ENCODE results near the gene DIS3L2.

DIS3L2 gene

DNA sequence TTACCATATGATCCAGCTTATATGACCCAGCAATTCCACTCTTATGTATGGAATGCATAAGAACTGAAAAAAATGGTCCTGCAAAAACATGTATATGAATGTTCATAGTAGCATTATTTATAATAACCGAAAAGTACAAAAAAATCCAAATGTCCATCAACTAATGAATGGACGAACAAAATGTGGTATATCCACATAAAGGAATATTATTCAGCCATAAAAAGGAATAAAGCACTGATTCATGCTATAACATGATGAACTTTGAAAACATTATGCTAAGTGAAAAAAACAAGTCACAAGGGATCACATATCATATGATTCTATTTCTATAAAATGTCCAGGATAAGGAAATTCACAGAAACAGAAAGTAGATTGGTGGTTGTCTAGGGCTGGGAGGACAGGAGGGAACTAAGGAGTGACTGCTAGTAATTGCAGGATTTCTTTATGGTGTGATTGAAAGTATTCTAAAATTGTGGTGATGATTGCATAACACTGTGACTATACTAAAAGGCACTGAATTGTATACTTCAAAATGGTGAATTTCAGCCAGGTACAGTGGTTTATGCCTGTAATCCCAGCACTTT lies 10.0 kb upstream of the DIS3L2 start:
- no peak for DNase-seq (ENCODE audit: extremely low read depth in 1 of 2, low read depth in 1 of 2)

DNA sequence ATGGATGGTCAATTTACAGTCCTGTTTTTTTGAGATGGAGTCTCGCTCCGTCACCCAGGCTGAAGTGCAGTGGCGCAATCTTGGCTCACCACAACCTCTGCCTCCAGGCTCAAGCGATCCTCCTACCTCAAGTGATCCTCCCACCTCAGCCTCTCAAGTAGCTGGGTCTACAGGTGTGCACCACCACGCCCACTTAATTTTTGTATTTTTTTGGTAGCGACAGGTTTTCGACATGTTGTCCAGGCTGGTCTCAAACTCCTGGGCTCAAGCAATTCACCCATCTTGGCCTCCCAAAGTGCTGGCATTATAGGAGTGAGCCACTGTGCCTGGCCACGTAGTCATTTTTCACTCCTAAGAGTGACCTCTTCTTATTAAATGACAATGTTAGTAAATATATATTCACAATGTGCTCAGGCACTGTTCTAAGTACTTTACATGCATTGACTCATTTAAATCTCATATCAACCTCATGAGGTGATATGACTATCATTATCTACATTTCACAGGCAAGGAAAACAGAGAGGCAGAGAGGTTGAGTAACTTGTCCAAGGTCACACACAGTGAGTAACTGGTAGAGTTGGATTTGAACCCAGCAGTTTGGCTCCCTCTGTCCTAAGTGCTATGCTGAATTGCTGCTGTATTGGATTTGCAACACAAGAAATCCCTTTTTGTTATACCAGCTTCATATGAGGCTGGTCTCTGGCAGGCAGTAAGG lies 5.6 kb upstream of the DIS3L2 start:
- no peak for DNase-seq (ENCODE audit: extremely low read depth in 1 of 2, low read depth in 1 of 2)

DNA sequence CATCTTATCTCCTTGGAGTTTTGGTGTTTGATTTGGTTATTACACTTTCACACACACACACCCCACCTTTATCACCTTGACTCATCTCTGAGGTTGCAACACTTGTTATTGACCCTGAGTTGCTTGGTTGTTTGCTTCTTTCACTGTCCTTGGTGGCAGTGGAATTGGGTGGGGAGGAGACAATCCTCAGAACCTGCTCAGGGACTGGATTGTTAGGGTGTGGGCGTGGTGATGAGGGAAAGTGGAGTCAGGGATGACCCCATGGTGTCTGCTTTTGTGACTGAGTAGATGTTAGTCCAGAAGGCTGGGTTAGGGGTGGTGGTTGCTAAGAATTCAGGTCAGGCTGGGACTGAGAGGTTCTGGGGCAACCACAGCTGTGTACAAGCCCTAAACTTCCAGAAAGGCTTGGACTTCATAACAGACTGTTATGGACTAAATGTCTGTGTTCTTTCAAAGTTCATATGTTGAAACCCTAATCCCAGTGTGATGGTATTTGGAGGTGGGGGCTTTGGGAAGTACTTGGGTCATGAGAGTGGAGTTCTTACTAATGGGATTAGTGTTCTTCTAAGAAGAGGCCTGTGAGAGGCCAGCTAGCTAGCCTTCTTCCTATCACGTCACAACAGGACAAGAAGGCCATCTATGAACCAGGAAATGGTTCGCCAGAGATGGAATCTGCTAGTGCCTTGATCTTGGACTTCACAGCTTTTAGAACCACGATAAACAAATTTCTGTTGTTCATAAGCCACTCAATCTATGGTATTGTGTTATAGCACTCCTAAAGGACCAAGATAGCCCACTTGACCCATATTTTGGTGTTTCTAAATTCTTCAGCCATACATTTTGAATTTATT lies 3.4 kb upstream of the DIS3L2 start:
- no peak for DNase-seq (ENCODE audit: extremely low read depth in 1 of 2, low read depth in 1 of 2)

DNA sequence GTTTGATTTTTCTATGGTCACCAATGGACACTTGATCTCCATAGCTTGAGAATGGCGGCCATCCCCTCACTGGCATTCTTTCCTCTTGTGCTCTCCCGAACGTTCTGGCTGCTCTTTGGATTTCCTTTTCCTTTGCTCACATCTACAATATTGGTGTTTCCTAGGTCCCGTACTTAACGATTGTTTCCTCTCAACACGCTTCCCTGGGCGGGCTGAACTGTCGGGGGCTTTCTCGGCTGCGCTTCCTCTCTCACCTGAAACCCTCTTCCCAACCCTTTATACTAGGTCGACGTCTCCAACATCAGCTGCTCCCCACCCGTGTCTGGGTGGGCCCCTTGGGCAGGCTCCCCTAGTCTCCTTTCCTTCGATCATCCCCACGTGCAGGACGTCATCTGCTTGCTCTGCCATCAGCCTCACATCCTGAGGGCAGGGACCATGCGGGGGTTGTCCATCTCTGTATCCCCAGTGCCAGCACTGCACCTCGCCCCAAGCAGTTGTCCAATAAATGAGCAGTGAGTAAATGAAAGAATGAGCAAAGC lies 634 bp upstream of the DIS3L2 start:
- no peak for DNase-seq (ENCODE audit: extremely low read depth in 1 of 2, low read depth in 1 of 2)

DNA sequence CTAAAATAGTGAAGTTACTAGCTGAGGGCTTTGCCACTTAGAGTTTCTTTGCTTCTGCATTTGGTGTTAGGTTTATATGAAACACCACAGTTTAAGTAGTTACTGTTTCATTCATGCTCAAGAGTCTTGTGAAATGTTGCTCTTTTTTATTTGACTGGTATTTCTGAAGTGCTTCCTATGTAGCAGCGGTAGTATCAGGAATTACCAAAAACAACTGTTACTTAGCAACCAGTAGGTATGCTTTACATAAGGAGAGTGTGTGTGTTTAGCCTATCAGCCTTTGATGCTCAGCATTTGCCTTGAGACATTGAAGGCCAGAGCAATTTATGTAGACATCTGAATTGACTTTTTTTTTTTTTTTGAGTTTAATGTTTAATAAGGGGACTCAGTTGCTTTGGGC lies 3.6 kb downstream of the DIS3L2 start:
- no peak for DNase-seq (ENCODE audit: extremely low read depth in 1 of 2, low read depth in 1 of 2)

DNA sequence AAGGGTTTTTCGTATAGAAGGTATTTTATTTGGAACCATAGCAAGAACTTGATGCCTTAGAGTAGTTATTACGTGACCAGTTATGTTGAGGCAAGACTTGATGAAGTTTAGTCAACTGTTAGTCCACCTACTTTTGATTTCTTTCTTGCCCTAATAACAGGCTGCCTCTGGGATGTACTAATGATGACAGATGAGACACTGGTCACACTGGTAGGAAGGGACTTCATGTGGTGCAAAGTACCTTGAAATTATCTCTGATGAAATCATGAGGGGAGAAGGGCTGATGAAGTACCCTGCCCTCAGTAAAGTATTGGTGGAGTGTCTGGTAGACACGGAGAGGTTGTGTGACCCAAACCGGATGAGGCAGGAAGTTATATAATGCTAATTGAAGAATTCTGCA lies 5.4 kb downstream of the DIS3L2 start:
- no peak for DNase-seq (ENCODE audit: extremely low read depth in 1 of 2, low read depth in 1 of 2)

DNA sequence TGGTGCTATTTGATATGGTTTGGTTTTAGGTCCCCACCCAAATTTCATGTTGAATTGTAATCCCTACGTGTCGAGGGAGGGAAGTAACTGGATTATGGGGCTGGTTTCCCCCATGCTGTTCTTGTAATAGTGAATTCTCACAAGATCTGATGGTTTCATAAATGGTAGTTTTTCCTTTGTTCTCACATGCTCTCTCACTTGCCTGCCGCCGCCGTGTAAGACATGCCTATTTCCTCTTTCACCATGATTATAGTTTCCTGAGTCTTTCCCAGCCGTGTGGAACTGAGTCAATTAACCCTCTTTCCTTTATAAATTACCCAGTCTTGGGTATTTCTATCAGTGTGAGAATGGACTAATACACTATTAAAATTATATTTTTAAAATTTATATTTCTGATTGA lies 7.3 kb downstream of the DIS3L2 start:
- DNase-seq (ENCODE audit: extremely low read depth in 1 of 2, low read depth in 1 of 2) = no peak

DNA sequence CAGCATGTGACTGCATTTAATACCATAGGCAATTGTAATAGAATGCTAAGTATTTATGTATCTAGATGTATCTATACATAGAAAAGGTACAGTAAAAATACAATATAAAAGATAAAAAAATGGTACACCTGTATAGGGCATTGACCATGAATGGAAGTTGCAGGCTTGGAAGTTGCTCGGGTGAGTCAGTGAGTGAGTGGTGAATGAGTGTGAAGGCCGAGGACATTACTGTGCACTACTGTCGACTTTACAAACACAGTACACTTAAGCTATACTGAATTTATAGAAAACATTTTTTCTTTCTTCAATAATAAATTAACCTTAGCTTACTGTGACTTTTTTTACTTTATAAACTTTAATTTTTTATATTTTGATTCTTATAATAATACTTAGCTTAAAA lies 8.9 kb downstream of the DIS3L2 start:
- no peak for DNase-seq (ENCODE audit: extremely low read depth in 1 of 2, low read depth in 1 of 2)

DNA sequence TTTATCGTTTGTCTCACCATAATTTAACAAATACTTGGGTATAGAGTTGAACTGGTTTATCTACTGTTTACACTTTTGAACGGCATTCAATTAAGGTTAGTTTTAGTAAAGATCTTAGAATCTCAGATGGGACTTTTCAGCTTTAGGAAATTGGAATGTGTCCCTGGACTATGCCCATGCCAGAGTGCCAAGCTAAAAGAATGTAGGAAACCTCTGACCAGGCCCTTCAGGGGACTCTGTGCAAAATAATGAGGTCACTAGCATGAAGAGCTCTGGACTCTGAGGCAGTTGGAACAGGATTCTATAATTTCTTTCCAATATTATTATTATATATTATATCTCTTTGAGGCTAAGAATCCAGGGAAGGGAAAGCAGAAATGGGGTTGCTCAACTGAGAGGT lies 13.5 kb downstream of the DIS3L2 start:
- DNase-seq (ENCODE audit: extremely low read depth in 1 of 2, low read depth in 1 of 2) = no peak

DNA sequence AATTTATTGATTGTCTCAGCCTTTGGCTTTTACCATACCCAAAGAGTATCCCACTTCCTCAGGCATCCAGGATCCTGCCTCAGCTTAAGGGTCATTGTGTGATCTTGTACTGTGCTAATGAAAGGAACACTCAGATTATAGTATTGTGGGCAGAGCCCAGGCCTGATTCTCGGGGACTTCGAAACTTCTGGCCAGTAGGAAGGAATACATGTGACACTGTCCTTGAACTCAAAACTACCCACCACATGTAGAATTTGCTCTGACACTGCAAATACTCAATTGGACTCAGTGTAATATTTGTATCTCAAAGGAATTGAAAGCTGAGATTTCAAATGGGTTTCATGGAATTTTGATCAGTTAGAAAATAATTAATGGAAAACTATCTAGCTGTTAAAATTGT lies 15.9 kb downstream of the DIS3L2 start:
- no peak for DNase-seq (ENCODE audit: extremely low read depth in 1 of 2, low read depth in 1 of 2)

DNA sequence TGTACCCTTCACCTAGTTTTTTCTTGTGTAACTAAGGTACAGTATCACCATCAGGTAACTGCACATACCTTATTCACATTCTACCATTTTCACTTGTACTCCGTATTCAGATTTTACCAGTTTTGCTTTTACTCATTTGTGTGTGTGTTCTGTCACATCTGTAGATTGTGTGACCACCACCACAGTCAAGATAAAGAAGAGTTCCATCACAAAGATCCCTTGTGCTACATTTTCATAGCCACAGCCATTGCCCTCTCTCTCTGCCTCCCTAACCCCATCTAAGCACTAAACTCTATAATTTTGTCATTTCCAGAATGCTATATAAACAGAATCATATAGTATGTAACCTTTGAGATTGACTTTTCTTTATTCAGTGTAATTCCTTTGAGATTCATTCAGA lies 23.5 kb downstream of the DIS3L2 start:
- no peak for DNase-seq (ENCODE audit: extremely low read depth in 1 of 2, low read depth in 1 of 2)

DNA sequence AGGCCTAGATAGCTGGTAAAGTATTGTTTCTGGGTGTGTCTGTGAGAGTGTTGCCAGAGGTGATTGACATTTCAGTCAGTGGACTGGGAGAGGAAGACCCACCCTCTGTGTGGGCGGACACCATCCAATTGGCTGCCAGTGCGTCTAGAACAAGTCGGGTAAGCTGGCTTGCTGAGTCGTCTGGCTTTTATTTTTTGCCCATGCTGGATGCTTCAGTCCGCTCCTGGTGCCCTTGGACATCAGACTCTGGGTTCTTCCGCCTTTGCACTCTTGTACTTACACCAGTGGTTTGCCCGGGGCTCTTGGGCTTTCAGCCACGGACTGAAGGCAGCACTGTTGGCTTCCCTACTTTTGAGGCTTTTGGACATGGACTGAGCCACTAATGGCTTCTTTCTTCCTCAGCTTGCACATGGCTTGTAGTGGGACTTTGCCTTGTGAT lies 24.3 kb downstream of the DIS3L2 start:
- no peak for DNase-seq (ENCODE audit: extremely low read depth in 1 of 2, low read depth in 1 of 2)

DNA sequence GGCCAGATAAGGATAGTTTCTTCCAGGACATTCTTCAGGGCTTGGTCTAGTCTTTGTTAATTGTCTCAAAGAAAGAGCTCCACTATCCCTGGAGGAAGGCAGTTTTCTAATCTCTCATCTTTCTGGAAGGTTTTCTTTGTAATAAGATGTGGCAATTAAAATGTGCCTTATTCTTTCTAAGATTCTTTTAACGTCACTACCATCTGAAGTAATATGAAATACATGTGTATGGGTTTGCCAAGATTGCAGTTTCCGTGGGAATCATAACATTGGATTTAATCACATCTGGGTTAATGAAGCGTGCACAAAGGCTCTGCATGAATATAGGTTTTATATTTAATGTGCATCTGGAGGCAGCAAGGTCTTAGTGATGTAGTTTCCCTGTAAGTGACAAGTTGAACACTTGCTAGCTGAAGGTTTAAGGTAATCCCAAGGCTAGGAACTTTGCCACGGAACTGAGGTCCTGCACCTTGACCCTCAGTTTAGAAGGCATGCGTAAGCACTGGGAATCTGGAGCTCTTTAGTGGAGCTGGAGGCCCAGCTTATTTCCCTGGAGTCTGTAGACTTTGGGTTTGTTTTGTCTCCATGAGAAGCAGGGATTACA lies 25.7 kb downstream of the DIS3L2 start:
- DNase-seq (ENCODE audit: extremely low read depth in 1 of 2, low read depth in 1 of 2) = no peak

DNA sequence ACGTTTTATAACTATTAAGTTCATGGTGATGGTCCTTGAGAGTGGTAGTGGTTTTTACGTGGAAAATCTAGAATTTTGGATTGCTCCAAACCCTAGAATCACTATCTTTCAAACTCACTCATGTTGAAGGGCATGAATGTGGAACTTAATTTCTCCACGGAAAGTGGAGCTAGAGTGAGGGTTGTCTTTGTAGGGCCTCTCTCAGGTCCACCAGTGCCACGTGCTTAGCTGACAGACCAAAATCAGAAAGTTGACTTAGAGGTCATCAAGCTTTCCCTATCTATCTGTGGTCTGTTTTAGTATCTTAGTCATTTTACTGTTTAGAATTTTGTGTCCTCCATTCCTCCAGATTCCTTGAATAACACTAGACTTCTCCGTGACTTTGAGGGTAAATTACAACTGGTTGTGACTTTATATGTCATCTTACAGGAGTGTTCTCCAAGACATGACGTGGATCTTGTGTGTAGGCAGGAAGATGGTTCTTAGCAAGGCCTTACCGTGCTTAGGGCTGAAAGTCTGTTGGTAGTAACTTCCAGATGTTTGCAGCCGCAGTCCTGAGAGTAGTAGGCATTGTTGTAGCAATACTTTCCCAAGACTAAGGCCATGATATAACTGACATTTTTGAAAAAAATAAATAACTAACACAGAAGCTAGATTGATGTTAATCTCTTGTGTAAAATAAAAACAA lies 26.8 kb downstream of the DIS3L2 start:
- no peak for DNase-seq (ENCODE audit: extremely low read depth in 1 of 2, low read depth in 1 of 2)

DNA sequence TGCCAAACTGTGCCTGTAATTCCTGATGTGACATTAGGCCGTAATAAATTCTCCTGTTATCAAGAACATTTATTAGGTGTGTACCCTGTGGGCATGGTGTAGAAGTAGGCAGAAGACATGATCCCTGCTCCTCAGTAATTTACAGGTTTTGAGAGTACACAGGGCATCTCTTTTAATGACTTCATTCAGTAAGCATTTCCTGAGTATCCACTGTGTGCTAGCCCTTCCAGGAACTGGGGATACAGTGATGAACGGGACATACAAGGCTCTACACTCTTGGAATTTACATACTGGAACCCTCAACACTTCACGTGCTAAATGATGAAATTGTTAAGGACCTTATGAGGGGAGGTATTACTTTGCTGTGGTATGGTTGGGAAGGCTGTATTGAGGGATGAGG lies 30.2 kb downstream of the DIS3L2 start:
- no peak for DNase-seq (ENCODE audit: extremely low read depth in 1 of 2, low read depth in 1 of 2)

DNA sequence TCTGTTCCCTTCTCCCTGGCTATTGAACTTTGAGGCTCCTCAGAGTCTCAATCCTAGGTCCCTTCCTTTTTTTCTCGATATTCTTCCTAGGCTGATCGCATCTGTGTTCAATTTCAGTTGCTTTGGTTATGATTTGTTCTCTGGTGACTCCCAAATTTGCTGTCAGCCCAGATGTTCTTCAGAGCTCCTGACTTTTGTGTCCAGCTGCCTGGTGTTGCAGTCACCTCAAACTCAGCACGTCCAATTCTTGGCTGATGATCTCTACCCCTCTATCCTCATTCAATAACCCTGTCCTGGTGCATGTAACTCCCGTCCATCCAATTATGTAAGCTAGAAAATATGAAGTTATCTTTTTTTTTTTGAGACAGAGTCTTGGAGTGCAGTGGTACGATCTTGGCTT lies 31.4 kb downstream of the DIS3L2 start:
- DNase-seq (ENCODE audit: extremely low read depth in 1 of 2, low read depth in 1 of 2) = no peak

DNA sequence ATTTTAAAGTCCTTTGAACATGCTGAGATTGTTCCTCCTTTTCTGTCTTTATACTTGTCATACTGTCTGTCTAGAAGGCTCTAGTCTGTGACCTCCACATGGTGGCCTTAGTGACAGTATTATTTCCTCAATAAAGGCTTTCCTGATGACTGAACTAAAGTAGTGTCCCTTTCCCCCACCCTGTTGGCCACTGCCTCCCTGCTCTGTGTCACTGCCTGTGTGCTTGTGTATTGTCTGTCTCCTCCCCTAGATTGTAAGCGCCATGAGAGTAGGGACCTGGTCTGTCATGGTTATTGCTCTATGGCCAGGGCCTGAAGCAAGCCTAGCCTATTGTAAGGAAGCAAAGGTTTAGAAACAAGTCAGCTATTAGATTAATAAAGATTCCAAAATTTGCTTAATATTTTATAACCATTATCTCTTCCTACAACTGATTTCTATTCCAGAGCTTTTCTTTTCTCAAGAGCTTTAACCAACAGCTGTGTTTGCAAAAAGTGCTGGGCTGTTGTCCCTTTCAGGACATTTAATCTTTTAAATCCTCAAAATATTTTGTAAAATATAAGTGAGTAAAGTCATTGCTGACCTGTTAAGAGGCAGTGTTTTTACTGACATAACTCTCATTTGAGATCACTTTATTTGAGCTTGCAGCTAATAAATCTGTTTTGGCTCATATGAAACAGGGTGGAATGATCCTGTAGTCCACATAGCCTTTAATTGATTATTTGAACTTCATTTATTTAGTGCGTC lies 35.5 kb downstream of the DIS3L2 start:
- no peak for DNase-seq (ENCODE audit: extremely low read depth in 1 of 2, low read depth in 1 of 2)

DNA sequence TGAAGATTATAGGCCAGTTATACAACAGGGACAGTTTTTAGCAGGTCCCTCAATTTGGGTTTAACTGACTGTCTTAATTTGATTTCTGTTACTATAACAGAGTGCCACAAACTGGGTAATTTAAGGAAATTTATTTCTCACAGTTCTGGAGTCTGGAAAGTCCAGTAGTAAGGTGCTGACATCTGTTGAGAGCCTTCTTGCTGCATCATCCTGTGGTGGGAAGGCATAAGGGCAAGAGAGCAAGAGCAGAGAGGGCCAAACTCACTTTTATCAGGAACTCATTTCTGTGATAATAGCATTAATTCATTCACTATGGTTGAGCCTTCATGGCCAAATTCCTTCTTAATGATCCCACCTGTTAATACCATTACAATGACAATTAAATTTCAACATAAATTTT lies 36.5 kb downstream of the DIS3L2 start:
- DNase-seq (ENCODE audit: extremely low read depth in 1 of 2, low read depth in 1 of 2) = no peak

DNA sequence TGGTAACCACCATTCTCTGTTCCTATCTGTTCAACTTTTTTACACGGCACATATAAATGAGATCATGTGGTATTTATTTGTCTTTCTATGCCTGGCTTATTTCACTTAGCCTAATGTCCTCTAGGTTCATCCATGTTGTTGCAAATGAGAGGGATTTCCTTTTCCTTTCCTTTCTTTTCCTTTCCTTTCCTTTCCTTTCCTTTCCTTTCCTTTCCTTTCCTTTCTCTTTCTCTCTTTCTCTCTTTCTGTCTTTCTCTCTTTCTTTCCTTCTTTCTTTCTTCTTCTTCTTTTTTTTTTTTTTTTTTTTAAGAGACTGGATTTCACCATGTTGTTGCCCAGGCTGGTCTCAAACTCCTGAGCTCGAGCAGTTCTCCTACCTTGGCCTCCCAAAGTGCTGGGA lies 38.9 kb downstream of the DIS3L2 start:
- no peak for DNase-seq (ENCODE audit: extremely low read depth in 1 of 2, low read depth in 1 of 2)

DNA sequence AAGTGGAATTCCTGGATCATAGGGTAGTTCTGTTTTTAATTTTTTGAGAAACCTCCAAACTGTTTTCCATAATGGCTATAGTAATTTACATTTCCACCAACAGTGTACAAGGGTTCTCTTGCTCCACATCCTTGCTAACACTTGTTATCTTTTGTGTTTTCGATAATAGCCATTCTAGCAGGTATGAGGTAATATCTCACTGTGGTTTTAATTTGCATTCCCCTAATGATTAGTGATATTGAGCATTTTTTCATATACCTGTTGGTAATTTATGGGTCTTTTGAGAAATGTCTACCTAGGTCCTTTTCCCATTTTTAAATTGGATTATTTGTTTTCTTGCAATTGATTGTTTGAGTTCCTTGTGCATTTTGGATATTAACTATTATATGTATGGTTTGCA lies 39.6 kb downstream of the DIS3L2 start:
- no peak for DNase-seq (ENCODE audit: extremely low read depth in 1 of 2, low read depth in 1 of 2)
